OCI-LY1 (cell line): ENCODE results near the gene S100A10.

Source experiments
- H2AFZ ChIP-seq: fragments of 200-600 bp; sonication (generic), shearing (Covaris generic); 2 replicates; pipeline ENCODE4 v1.6.0; 2014; ENCODE audit warnings: antibody characterized with exemption, mild to moderate bottlenecking, low read length
- H3F3A ChIP-seq: fragments of 200-600 bp; sonication (generic), shearing (Covaris generic); 2 replicates; pipeline ENCODE4 v1.6.0; 2014; ENCODE audit warnings: mild to moderate bottlenecking, antibody characterized with exemption, low read length, moderate library complexity; ENCODE audit not compliant: insufficient read depth
- H3K27ac ChIP-seq: fragments of 200-600 bp; sonication (generic); 2 replicates; pipeline ENCODE4 v1.5.1; 2014; ENCODE audit warnings: low read length, mixed run types, mild to moderate bottlenecking, low read depth; ENCODE audit not compliant: poor library complexity, severe bottlenecking
- H3K27me3 ChIP-seq: fragments of 200-600 bp; sonication (generic); 2 replicates; pipeline ENCODE4 v1.6.0; 2014; ENCODE audit warnings: antibody characterized with exemption, mild to moderate bottlenecking, low read length, moderate library complexity; ENCODE audit not compliant: insufficient read depth
- H3K36me3 ChIP-seq: fragments of 200-600 bp; sonication (generic); 2 replicates; pipeline ENCODE4 v1.6.1; 2014; ENCODE audit warnings: mild to moderate bottlenecking, antibody characterized with exemption, low read length, moderate library complexity, mixed read lengths; ENCODE audit not compliant: insufficient read depth
- H3K4me1 ChIP-seq: fragments of 200-600 bp; sonication (generic); 2 replicates; pipeline ENCODE4 v1.5.1; 2014; ENCODE audit warnings: mild to moderate bottlenecking, low read length, moderate library complexity; ENCODE audit not compliant: insufficient read depth, severe bottlenecking
- H3K4me2 ChIP-seq: fragments of 200-600 bp; sonication (generic), shearing (Covaris generic); 2 replicates; pipeline ENCODE4 v1.6.1; 2014; ENCODE audit warnings: low read length
- H3K4me3 ChIP-seq: fragments of 200-600 bp; sonication (generic); 2 replicates; pipeline ENCODE4 v1.5.1; 2014; ENCODE audit warnings: low read length, low read depth, mild to moderate bottlenecking, mixed read lengths; ENCODE audit not compliant: poor library complexity, severe bottlenecking
- H3K79me2 ChIP-seq: fragments of 200-600 bp; shearing (Covaris generic); 2 replicates; pipeline ENCODE4 v1.6.1; 2016; ENCODE audit warnings: mixed run types, low read length, mixed read lengths; ENCODE audit not compliant: insufficient read depth
- H3K9ac ChIP-seq: fragments of 200-600 bp; sonication (generic), shearing (Covaris generic); 2 replicates; pipeline ENCODE4 v1.6.1; 2014; ENCODE audit warnings: mild to moderate bottlenecking, low read length, mixed read lengths
- H3K9me2 ChIP-seq: fragments of 200-600 bp; sonication (generic), shearing (Covaris generic); 2 replicates; pipeline ENCODE4 v1.6.1; 2014; ENCODE audit warnings: low read depth, mild to moderate bottlenecking, low read length, mixed read lengths
- H3K9me3 ChIP-seq: fragments of 200-600 bp; shearing (Covaris generic); 2 replicates; pipeline ENCODE4 v1.6.1; 2014; ENCODE audit warnings: low read length, mixed read lengths
- H4K20me1 ChIP-seq: fragments of 200-600 bp; sonication (generic), shearing (Covaris generic); 2 replicates; pipeline ENCODE4 v1.6.0; 2016; ENCODE audit warnings: mild to moderate bottlenecking, low read length; ENCODE audit not compliant: insufficient read depth
- EZH2 ChIP-seq: fragments of 200-600 bp; sonication (generic), shearing (Covaris generic); IDR thresholded peaks from 2 replicates; pipeline ENCODE4 v1.8.0; 2017; ENCODE audit warnings: borderline replicate concordance, mixed run types, mild to moderate bottlenecking, antibody characterized with exemption, low read length, moderate library complexity, mixed read lengths
- TF ChIP-seq, protein P1 (sequence below): fragments of 200-600 bp; sonication (generic), shearing (Covaris generic); IDR thresholded peaks from 2 replicates; pipeline ENCODE4 v1.5.1; 2017; ENCODE audit warnings: mild to moderate bottlenecking, antibody characterized with exemption, low read length, moderate library complexity, mixed read lengths

Gene S100A10

GRCh38 chr1:151989211-151989862 is 4.3 kb downstream of the S100A10 start:
- Histone ChIP-seq H3K4me2 (no peak overlapping the region), H3F3A (no peaks in the 10 kb centered on the region), H3K27ac (no peak overlapping the region), H3K9me3 (no peaks in the 10 kb centered on the region), H4K20me1 (no peaks in the 10 kb centered on the region), H3K9me2 (no peaks in the 10 kb centered on the region), H3K27me3 (no peaks in the 10 kb centered on the region), H3K9ac (no peak overlapping the region), H3K36me3 (no peaks in the 10 kb centered on the region), H3K4me3 (no peak overlapping the region), H3K4me1 (peaks cover 16% of the 10 kb centered on the region), H3K79me2 (no peaks in the 10 kb centered on the region), H2AFZ (no peak overlapping the region)
- TF ChIP-seq, protein P1, sequence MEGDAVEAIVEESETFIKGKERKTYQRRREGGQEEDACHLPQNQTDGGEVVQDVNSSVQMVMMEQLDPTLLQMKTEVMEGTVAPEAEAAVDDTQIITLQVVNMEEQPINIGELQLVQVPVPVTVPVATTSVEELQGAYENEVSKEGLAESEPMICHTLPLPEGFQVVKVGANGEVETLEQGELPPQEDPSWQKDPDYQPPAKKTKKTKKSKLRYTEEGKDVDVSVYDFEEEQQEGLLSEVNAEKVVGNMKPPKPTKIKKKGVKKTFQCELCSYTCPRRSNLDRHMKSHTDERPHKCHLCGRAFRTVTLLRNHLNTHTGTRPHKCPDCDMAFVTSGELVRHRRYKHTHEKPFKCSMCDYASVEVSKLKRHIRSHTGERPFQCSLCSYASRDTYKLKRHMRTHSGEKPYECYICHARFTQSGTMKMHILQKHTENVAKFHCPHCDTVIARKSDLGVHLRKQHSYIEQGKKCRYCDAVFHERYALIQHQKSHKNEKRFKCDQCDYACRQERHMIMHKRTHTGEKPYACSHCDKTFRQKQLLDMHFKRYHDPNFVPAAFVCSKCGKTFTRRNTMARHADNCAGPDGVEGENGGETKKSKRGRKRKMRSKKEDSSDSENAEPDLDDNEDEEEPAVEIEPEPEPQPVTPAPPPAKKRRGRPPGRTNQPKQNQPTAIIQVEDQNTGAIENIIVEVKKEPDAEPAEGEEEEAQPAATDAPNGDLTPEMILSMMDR: no peak
- no peak for TF ChIP-seq EZH2

DNA sequence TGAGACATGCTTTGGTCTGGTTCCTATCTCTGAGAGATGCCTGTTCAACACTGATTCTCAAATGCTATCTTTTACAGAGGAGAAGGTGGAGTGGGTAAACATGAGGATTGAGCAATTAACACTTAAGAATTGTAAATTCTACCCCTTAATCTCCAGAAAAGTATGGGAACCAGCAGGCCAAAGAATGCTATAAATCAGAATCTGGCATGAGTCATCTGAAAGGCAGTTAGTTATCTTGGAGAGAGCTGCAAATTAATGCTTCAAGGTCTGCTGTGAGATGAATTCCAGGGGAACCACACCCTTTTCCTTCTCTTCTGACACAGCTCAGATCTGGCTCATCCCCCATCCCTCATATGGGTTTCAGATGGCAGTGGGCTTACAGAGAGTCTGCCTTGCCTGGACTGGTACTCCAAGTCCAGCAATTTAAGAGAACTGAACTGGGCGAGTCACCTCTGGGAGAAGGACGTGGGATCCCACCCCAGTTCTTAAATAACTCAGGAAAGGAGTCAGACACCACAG is 5.2 kb downstream of the S100A10 start:
- Histone ChIP-seq H3K4me1 (peaks cover 8% of the 10 kb centered on the region), H3K79me2 (no peaks in the 10 kb centered on the region), H3K27ac (no peak overlapping the region), H3K9ac (no peak overlapping the region), H3K9me2 (no peaks in the 10 kb centered on the region), H3F3A (no peaks in the 10 kb centered on the region), H3K36me3 (no peaks in the 10 kb centered on the region), H3K27me3 (no peaks in the 10 kb centered on the region), H3K4me2 (no peak overlapping the region), H2AFZ (no peak overlapping the region), H4K20me1 (no peaks in the 10 kb centered on the region), H3K9me3 (no peaks in the 10 kb centered on the region), H3K4me3 (no peak overlapping the region)
- TF ChIP-seq, protein P1: no peak
- TF ChIP-seq EZH2: no peak

DNA sequence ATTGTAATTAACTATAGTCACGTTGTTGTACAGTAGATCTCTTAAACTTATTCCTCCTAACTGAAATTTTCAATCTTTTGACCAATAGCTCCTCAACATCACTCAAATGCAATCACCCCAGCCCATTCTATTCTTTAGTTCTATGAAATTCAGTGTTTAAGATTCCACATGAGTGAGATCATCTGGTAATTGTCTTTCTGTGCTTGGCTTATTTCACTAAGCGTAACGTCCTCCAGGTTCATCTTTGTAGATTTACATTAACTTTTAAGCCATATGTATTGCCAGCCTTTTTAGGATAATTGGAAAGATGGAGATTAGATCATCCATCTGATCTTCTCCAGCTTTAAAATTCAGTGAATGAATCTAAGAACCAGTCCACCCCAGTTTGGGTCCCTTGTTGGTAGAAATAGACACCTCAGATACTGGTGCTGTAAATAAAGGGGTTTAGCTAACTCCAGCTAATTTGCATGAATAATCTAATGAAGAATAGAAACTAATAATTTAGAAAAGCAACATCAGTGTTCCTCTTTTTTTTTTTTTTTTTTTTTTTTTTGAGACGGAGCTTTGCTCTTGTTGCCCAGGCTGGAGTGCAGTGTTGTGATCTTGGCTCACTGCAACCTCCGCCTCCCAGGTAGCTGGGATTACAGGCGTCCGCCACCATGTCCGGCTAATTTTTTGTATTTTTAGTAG is 7.0 kb downstream of the S100A10 start:
- no peaks in the 10 kb centered on the region for H4K20me1 ChIP-seq
- TF ChIP-seq, protein P1: no peak
- TF ChIP-seq EZH2: no peak
- no peaks in the 10 kb centered on the region for H3K9me2 ChIP-seq
- H3K27me3 ChIP-seq: no peaks in the 10 kb centered on the region
- no peak overlapping the region for H3K9ac ChIP-seq
- H3K4me3 ChIP-seq: no peak overlapping the region
- no peaks in the 10 kb centered on the region for H3K4me1 ChIP-seq
- H3K27ac ChIP-seq: no peak overlapping the region
- no peaks in the 10 kb centered on the region for H3K79me2 ChIP-seq
- H3F3A ChIP-seq: no peaks in the 10 kb centered on the region
- H3K36me3 ChIP-seq: no peaks in the 10 kb centered on the region
- H3K4me2 ChIP-seq: no peak overlapping the region
- no peaks in the 10 kb centered on the region for H3K9me3 ChIP-seq
- no peak overlapping the region for H2AFZ ChIP-seq
